Measurements from ENCODE around the gene ZNF853.

DNA sequence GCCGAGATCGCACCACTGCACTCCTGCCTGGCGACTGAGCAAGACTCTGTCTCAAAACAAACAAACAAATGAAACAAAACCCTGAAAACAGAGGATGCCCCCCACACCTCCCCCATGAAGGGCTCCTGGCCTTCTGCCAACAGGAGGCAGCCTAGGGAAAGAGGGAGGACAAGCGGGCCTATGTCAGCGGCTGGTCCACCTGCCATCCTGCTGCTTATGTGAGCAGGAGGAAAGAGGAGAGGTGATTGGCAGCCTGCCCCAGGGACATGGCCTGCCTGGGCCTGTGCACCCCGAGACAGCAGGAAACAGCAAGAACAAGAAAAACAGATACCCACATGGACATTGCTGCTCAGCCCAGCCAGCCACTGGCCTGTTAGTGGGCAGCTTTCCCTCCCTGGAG, 12.6 kb downstream of the ZNF853 start:
- TF ChIP-seq, protein P1, sequence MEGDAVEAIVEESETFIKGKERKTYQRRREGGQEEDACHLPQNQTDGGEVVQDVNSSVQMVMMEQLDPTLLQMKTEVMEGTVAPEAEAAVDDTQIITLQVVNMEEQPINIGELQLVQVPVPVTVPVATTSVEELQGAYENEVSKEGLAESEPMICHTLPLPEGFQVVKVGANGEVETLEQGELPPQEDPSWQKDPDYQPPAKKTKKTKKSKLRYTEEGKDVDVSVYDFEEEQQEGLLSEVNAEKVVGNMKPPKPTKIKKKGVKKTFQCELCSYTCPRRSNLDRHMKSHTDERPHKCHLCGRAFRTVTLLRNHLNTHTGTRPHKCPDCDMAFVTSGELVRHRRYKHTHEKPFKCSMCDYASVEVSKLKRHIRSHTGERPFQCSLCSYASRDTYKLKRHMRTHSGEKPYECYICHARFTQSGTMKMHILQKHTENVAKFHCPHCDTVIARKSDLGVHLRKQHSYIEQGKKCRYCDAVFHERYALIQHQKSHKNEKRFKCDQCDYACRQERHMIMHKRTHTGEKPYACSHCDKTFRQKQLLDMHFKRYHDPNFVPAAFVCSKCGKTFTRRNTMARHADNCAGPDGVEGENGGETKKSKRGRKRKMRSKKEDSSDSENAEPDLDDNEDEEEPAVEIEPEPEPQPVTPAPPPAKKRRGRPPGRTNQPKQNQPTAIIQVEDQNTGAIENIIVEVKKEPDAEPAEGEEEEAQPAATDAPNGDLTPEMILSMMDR (optimal IDR thresholded peaks at IDR 0.05 in 1 of 3, IDR thresholded peaks at IDR 0.05 in 1 of 3, conservative IDR thresholded peaks at IDR 0.05 in 1 of 3; ENCODE audit: extremely low read depth in 1 of 3, insufficient read depth in 2 of 3, low read length in 3 of 3) = no peak
- TF ChIP-seq EZH2 (IDR thresholded peaks at IDR 0.05; ENCODE audit: low read length) = no peak
